BLaER1 treated with 17β-estradiol and CSF1 and Interleukin-3, amounts not matched to agents 10 nM and 100 nM (cell line): ENCODE data around the gene ZNF469.
A peak's percentile ranks its signal among the peaks of the same experiment; 100 is the strongest.

Experiments
- H3K27ac ChIP-seq, 11 experiments: shearing (Covaris generic); formaldehyde crosslinking; 2 replicates each; pipeline ENCODE4 v1.8.1; 2022
- H3K27me3 ChIP-seq, 11 experiments: shearing (Covaris generic); formaldehyde crosslinking; 2 replicates each; pipeline ENCODE4 v1.8.1; 2022
- H3K36me3 ChIP-seq, 11 experiments: shearing (Covaris generic); formaldehyde crosslinking; 2 replicates each; pipeline ENCODE4 v1.8.1; 2022
- H3K4me1 ChIP-seq, 10 experiments: shearing (Covaris generic); formaldehyde crosslinking; 2 replicates each; pipeline ENCODE4 v1.8.1; 2022
- H3K4me2 ChIP-seq, 11 experiments: shearing (Covaris generic); formaldehyde crosslinking; 2 replicates each; pipeline ENCODE4 v1.8.1; 2022
- H3K4me3 ChIP-seq, 10 experiments: shearing (Covaris generic); formaldehyde crosslinking; 2 replicates each; pipeline ENCODE4 v1.8.1; 2022
- H3K9ac ChIP-seq, 11 experiments: shearing (Covaris generic); formaldehyde crosslinking; 2 replicates each; pipeline ENCODE4 v1.8.1; 2022
- H3K9me3 ChIP-seq, 11 experiments: shearing (Covaris generic); formaldehyde crosslinking; replicated peaks in 1 of 11; 2 replicates each; pipeline ENCODE4 v1.8.1; 2022
- H4K20me1 ChIP-seq, 11 experiments: shearing (Covaris generic); formaldehyde crosslinking; 2 replicates each; pipeline ENCODE4 v1.8.1; 2022
- Cebpa-rat ChIP-seq, 11 experiments: shearing (Covaris generic); IDR thresholded peaks; 2 replicates each; pipeline ENCODE4 v1.8.1; 2022

ZNF469 gene

GRCh38 chr16:88429387-88430184 is 46.8 kb downstream of the ZNF469 start:
- Histone ChIP-seq H3K9ac (peak overlapping the region; percentile 78 to 98 (median 90)), H3K9me3 (no peaks in the 10 kb centered on the region), H3K36me3 (peaks cover 0 to 16% (median 0%) of the 10 kb centered on the region in 11 experiments; a peak in 3 of 22 replicates), H3K27me3 (peaks cover 5 to 55% (median 37%) of the 10 kb centered on the region in 11 experiments; a peak in 19 of 22 replicates), H3K27ac (peak overlapping the region; percentile 81 to 96 (median 89)), H3K4me2 (peak overlapping the region; percentile 80 to 100 (median 98)), H4K20me1 (peaks cover 29 to 82% (median 75%) of the 10 kb centered on the region in 11 experiments; a peak in 20 of 22 replicates), H3K4me1 (peaks cover 68 to 80% (median 72%) of the 10 kb centered on the region in 10 experiments), H3K4me3 (peak overlapping the region; percentile 67 to 88 (median 79))
- TF ChIP-seq Cebpa-rat (IDR thresholded peaks at IDR 0.05), result no peak

DNA sequence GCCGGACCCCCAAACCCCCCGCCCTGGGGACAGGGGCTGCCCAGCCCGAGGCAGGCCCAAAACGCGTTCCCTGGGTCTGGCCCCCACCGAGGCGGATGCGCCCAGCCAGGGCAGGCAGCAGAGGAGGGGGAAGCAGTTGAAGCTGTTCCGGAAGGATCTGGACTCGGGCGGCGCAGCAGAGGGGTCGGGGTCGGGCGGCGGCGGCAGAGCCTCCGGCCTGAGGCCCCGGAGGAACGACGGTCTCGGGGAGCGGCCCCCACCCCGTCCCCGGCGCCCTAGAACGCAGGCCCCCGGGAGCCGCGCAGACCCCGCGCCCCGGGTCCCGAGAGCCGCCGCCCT is 47.4 kb downstream of the ZNF469 start:
- Histone ChIP-seq H3K9me3 (no peaks in the 10 kb centered on the region), H3K4me2 (peak overlapping the region; percentile 80 to 100 (median 98)), H3K36me3 (peaks cover 0 to 16% (median 0%) of the 10 kb centered on the region in 11 experiments; a peak in 3 of 22 replicates), H3K27me3 (peaks cover 5 to 49% (median 31%) of the 10 kb centered on the region in 11 experiments; a peak in 16 of 22 replicates), H3K27ac (peak overlapping the region; percentile 81 to 96 (median 89)), H4K20me1 (peaks cover 29 to 82% (median 75%) of the 10 kb centered on the region in 11 experiments; a peak in 20 of 22 replicates), H3K4me3 (peak overlapping the region; percentile 67 to 88 (median 79)), H3K4me1 (peaks cover 71 to 80% (median 74%) of the 10 kb centered on the region in 10 experiments), H3K9ac (peak overlapping the region; percentile 78 to 98 (median 90))
- TF ChIP-seq Cebpa-rat (IDR thresholded peaks at IDR 0.05), result no peak

- Histone ChIP-seq H4K20me1 (peaks cover 26 to 82% (median 75%) of the 10 kb centered on the region in 11 experiments; a peak in 20 of 22 replicates), H3K27me3 (peaks cover 0 to 43% (median 25%) of the 10 kb centered on the region in 11 experiments; a peak in 14 of 22 replicates), H3K36me3 (peaks cover 0 to 15% (median 0%) of the 10 kb centered on the region in 11 experiments; a peak in 4 of 22 replicates), H3K9me3 (no peaks in the 10 kb centered on the region), H3K4me3 (peak overlapping the region; percentile 67 to 88 (median 79)), H3K27ac (peak overlapping the region; percentile 81 to 96 (median 89)), H3K4me1 (peaks cover 71 to 80% (median 74%) of the 10 kb centered on the region in 10 experiments), H3K4me2 (peak overlapping the region; percentile 80 to 100 (median 98)), H3K9ac (peak overlapping the region; percentile 78 to 98 (median 90))
- no peak for TF ChIP-seq Cebpa-rat (IDR thresholded peaks at IDR 0.05)
These were observed 48.0 kb downstream of the ZNF469 start for GRCh38 chr16:88430524-88431446.

DNA sequence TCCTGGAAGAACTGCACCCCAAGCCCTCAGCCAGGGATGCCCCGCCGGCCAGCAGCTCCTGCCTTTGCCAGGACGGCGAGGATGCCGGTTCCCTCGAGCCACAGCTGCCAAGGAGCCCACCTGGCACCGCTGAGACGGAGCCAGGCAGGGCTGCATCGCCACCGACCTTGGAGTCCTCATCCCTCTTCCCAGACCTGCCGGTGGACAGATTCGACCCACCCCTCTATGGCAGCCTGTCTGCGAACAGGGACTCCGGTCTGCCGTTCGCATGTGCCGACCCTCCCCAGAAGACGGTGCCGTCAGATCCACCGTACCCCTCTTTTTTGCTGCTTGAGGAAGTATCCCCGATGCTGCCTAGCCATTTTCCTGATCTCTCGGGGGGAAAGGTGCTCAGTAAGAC is 48.9 kb downstream of the ZNF469 start:
- TF ChIP-seq Cebpa-rat (IDR thresholded peaks at IDR 0.05), result no peak
- H3K4me3 ChIP-seq, result peak overlapping the region; percentile 67 to 88 (median 79); a peak in 16 of 20 replicates
- peaks cover 0 to 34% (median 21%) of the 10 kb centered on the region in 11 experiments; a peak in 11 of 22 replicates for H3K27me3 ChIP-seq
- peak overlapping the region; percentile 80 to 100 (median 98) for H3K4me2 ChIP-seq
- H3K4me1 ChIP-seq, result peaks cover 71 to 83% (median 77%) of the 10 kb centered on the region in 10 experiments
- H3K36me3 ChIP-seq, result peaks cover 0 to 15% (median 0%) of the 10 kb centered on the region in 11 experiments; a peak in 11 of 22 replicates
- H3K9ac ChIP-seq, result peak overlapping the region; percentile 78 to 98 (median 90)
- no peaks in the 10 kb centered on the region for H3K9me3 ChIP-seq
- H4K20me1 ChIP-seq, result peaks cover 18 to 82% (median 74%) of the 10 kb centered on the region in 11 experiments; a peak in 21 of 22 replicates
- H3K27ac ChIP-seq, result peak overlapping the region; percentile 81 to 96 (median 89); a peak in 15 of 22 replicates

- Histone ChIP-seq H4K20me1 (peaks cover 12 to 82% (median 74%) of the 10 kb centered on the region in 11 experiments; a peak in 21 of 22 replicates), H3K9me3 (no peaks in the 10 kb centered on the region), H3K9ac (peak overlapping the region in 8 of 11 experiments; percentile 23 to 98 (median 93); a peak in 9 of 22 replicates), H3K27me3 (peaks cover 0 to 29% (median 21%) of the 10 kb centered on the region in 11 experiments; a peak in 11 of 22 replicates), H3K27ac (no peak overlapping the region), H3K4me3 (peak overlapping the region in 6 of 10 experiments; percentile 31 to 88 (median 82); a peak in 10 of 20 replicates), H3K36me3 (peaks cover 0 to 18% (median 0%) of the 10 kb centered on the region in 11 experiments; a peak in 11 of 22 replicates), H3K4me1 (peaks cover 71 to 81% (median 76%) of the 10 kb centered on the region in 10 experiments), H3K4me2 (peak overlapping the region; percentile 80 to 100 (median 98))
- TF ChIP-seq Cebpa-rat (IDR thresholded peaks at IDR 0.05), result no peak
These were observed 49.4 kb downstream of the ZNF469 start for GRCh38 chr16:88432174-88432573.
